Mesothelial cell of epicardium (in vitro differentiated cells): ENCODE results near the gene SLC39A13. TPM values are rescaled to one million over a fixed set of nuclear protein-coding genes. Genes with fewer than 3 reads are reported as not detected.

Experiments
- DNase-seq, 2 experiments: peaks; one replicate each; pipeline ENCODE4 v3.0.0; 2021; ENCODE audit warnings: low spot score in 2 of 2; ENCODE audit not compliant: unreplicated experiment in 2 of 2
- H3K27ac Mint-ChIP-seq: 2 replicates; pipeline ENCODE4 v1.8.0; 2021; ENCODE audit warnings: mixed read lengths
- H3K27me3 Mint-ChIP-seq: 2 replicates; pipeline ENCODE4 v1.8.0; 2021; ENCODE audit warnings: low read depth, mixed read lengths
- H3K36me3 Mint-ChIP-seq: 2 replicates; pipeline ENCODE4 v1.8.0; 2021; ENCODE audit warnings: mixed read lengths
- H3K4me1 Mint-ChIP-seq: 2 replicates; pipeline ENCODE4 v1.8.0; 2021; ENCODE audit warnings: mixed read lengths
- H3K4me3 Mint-ChIP-seq: 2 replicates; pipeline ENCODE4 v1.8.0; 2021; ENCODE audit warnings: mild to moderate bottlenecking, moderate library complexity, mixed read lengths
- H3K9me3 Mint-ChIP-seq: 2 replicates; pipeline ENCODE4 v1.8.0; 2021; ENCODE audit warnings: mixed read lengths
- total RNA-seq: library from RNA; stranded (reverse); gene quantifications from 3 replicates; pipeline ENCODE4 v1.2.1, GENCODE V29; 2021
- TF ChIP-seq, protein P1 (sequence below): fragments of 200-600 bp; sonication (generic); IDR thresholded peaks from one replicate; pipeline ENCODE4 v1.5.0; 2021; ENCODE audit warnings: antibody characterized with exemption; ENCODE audit not compliant: unreplicated experiment

SLC39A13 gene
- total RNA-seq, 1 donor from 2014 or later = 69.5 TPM

DNA sequence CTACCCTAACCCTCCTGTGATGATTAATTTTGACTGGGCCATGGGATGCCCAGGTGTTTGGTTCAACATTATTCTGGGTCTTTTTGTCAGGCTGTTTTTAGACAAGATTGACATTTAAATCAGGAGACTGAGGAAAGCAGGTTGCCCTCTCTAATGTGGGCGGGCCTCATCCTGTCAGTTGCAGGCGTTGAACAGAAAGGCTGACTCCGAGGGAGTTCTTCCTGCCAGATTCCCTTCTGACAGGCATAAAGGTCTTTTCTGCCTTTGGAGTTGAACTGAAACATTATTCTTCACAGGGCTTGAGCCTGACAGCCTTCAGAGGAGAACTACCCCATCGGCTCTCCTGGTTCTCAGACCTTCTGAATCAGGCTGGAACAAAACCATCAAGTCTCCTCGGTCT lies 22.1 kb downstream of the SLC39A13 start:
- Mint-ChIP-seq H3K4me1 (peaks cover 8% of the 10 kb centered on the region), H3K27ac (no peak overlapping the region), H3K27me3 (no peaks in the 10 kb centered on the region), H3K9me3 (no peaks in the 10 kb centered on the region), H3K36me3 (peaks cover 3% of the 10 kb centered on the region), H3K4me3 (no peak overlapping the region)
- no peak for DNase-seq
- TF ChIP-seq, protein P1, sequence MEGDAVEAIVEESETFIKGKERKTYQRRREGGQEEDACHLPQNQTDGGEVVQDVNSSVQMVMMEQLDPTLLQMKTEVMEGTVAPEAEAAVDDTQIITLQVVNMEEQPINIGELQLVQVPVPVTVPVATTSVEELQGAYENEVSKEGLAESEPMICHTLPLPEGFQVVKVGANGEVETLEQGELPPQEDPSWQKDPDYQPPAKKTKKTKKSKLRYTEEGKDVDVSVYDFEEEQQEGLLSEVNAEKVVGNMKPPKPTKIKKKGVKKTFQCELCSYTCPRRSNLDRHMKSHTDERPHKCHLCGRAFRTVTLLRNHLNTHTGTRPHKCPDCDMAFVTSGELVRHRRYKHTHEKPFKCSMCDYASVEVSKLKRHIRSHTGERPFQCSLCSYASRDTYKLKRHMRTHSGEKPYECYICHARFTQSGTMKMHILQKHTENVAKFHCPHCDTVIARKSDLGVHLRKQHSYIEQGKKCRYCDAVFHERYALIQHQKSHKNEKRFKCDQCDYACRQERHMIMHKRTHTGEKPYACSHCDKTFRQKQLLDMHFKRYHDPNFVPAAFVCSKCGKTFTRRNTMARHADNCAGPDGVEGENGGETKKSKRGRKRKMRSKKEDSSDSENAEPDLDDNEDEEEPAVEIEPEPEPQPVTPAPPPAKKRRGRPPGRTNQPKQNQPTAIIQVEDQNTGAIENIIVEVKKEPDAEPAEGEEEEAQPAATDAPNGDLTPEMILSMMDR = no peak

DNA sequence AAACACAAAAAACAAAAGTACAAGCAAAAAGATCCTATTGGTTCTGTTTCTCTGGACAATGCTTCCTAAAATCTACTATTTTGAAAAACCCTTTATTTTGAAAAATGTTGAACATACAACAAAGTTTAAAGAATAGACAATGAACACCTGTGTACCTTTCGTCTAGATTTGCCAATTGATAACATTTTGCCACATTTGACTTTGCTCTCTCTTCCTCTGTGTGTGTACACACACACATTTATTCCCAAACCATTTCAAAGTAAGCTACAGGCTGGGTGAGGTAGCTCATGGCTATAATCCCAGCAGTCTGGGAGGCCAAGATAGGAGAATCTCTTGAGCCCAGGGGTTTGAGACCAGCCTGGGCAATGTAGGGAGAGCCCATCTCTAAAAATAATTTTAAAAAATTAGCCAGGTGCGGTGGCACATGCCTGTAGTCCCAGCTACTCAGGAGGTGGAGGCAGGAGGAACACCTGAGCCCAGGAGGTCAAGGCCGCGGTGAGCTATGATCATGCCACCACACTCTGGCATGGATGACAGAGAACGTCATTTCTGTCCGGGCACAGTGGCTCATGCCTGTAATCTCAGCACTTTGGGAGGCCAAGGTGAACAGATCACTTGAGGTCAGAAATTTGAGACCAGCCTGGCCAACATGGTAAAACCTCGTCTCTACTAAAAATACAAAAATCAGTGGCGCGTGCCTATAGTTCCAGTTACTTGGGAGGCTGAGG lies 23.1 kb downstream of the SLC39A13 start:
- TF ChIP-seq, protein P1 = no peak
- Mint-ChIP-seq H3K4me3 (no peak overlapping the region), H3K27me3 (no peaks in the 10 kb centered on the region), H3K4me1 (peaks cover 2% of the 10 kb centered on the region), H3K9me3 (no peaks in the 10 kb centered on the region), H3K27ac (no peak overlapping the region), H3K36me3 (no peaks in the 10 kb centered on the region)
- DNase-seq = no peak

DNA sequence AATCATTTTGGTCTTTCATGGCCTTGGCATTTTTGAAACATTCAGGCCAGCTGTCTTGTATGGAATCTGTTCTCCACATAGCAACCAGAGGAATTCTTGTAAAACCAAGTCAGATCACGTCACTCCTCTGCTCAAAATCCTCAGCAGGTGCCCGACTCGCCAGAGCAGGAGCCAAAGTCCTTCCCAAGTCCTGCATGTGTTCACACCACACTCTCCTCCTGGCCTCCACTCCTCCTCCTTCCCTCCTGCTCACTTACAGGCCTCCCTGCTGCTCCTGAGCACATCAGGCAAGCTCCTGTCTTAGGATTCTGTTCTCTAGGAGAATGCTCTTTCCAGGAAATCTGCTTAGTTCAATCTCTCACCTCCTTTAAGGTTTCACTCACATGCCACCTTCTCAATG lies 24.8 kb downstream of the SLC39A13 start:
- Mint-ChIP-seq H3K27ac (no peak overlapping the region), H3K4me1 (peaks cover 2% of the 10 kb centered on the region)
- DNase-seq = no peak

DNA sequence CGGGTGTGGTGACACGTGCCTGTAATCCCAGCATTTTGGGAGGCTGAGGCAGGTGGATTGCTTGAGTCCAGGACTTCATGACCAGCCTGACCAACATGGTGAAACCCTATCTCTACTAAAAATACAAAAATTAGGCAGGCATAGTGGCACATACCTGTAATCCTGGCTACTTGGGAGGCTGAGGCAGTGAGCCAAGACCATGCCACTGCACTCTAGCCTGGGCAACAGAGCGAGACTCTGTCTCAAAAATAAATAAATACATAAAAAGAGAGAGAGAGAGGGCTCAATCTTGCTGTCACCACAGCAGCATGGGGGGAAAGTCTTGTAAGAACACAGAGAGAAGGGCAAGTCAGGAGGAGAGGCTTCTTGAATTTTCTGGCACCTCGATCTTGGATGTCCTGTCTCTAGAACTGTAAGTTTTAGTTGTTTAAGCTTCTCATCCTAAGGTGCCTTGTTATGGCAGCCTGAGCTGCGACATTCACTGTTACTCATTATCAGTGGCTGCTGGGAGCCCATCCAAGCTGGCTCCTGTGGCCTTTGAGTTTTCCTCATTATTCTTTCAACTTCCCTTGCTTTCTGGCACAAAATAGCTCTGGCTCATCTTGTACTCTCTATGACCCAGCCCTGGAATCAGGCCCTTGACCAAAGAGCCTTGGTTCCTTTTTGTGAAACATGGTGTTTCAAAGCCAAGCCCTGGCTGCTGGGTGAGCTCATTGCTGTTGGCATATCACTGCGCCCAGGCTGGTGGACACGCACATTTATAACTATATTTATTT lies 25.8 kb downstream of the SLC39A13 start:
- TF ChIP-seq, protein P1 = no peak
- Mint-ChIP-seq H3K9me3 (no peaks in the 10 kb centered on the region), H3K36me3 (no peaks in the 10 kb centered on the region), H3K27ac (no peak overlapping the region), H3K4me3 (no peak overlapping the region), H3K4me1 (peaks cover 2% of the 10 kb centered on the region), H3K27me3 (no peaks in the 10 kb centered on the region)
- no peak for DNase-seq

More for the DNA sequence above, 24.8 kb downstream of the SLC39A13 start:
- Mint-ChIP-seq H3K9me3 (no peaks in the 10 kb centered on the region), H3K36me3 (no peaks in the 10 kb centered on the region), H3K27me3 (no peaks in the 10 kb centered on the region), H3K4me3 (no peak overlapping the region)
- TF ChIP-seq, protein P1 = no peak

DNA sequence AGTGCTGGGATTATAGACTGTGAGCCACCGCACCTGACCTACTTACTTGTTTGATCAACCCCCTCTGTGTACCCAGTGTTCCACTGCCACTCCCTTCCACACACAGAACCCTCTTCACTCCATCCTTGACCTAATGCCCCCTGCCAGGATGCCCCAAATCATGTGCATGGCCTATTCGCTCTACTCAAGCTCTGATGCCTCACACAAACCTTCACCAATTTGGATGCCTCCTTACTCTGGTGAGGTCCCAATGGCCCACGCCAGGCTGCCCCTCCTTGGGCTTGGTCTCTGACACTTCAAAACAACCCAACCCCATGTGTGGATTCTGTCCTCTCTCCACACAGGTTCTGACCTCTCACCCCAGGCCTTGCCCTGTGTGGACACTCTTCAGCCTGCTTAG lies 27.3 kb downstream of the SLC39A13 start:
- Mint-ChIP-seq H3K4me1 (peaks cover 2% of the 10 kb centered on the region), H3K27me3 (no peaks in the 10 kb centered on the region), H3K27ac (no peak overlapping the region), H3K4me3 (no peak overlapping the region), H3K9me3 (no peaks in the 10 kb centered on the region), H3K36me3 (no peaks in the 10 kb centered on the region)
- TF ChIP-seq, protein P1 = no peak
- DNase-seq = no peak
